Gastroesophageal sphincter (tissue), 3 donors: ENCODE results near the gene ULK3.

ENCODE experiments used
- CTCF ChIP-seq, 4 experiments: fragments of 200-600 bp in 2 of 4; fragments of 450-650 bp in 2 of 4; sonication (generic) in 1 of 4; IDR thresholded peaks; one replicate each; pipeline ENCODE4 v1.5.1; 2017 to 2019; ENCODE audit warnings: antibody characterized with exemption in 4 of 4, mild to moderate bottlenecking in 2 of 4, moderate library complexity in 2 of 4
- EP300 ChIP-seq: sonication (generic); formaldehyde crosslinking; IDR thresholded peaks from one replicate; pipeline ENCODE4 v1.6.1; 2017; ENCODE audit warnings: antibody characterized with exemption, mild to moderate bottlenecking
- POLR2A ChIP-seq, 2 donors: fragments of 450-650 bp; IDR thresholded peaks; one replicate each; pipeline ENCODE4 v1.6.1; 2017; ENCODE audit warnings: antibody characterized with exemption in 2 of 2, mild to moderate bottlenecking in 2 of 2, moderate library complexity in 1 of 2
- POLR2AphosphoS5 ChIP-seq: sonication (generic); formaldehyde crosslinking; IDR thresholded peaks from one replicate; pipeline ENCODE4 v1.6.1; 2017; ENCODE audit warnings: antibody characterized with exemption

- no peak for TF ChIP-seq EP300
- TF ChIP-seq POLR2AphosphoS5 = no peak
- no peak for TF ChIP-seq CTCF (IDR thresholded peaks at IDR 0.05)
- no peak for TF ChIP-seq POLR2A (IDR thresholded peaks at IDR 0.05)
These were observed 5.3 kb downstream of the ULK3 start for GRCh38 chr15:74837482-74838136.
